ENCODE data around the gene KCTD4.

DNA sequence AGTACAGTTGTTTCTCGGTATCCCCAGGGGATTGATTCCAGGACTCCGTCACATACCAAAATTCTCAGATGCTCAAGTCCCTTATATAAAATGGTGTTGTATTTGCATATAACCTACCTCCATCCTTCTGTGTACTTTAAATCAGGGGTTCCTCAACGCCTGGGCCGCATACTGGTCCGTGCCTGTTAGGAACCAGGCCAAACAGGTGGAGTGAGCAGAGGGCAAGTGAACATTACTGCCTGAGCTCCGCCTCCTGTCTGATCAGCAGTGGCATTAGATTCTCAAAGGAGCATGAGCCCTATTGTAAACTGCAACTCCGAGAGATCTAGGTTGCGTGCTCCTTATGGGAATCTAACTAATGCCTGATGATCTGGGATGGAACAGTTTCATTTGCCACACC lies 42.2 kb upstream of the KCTD4 start:
- TF ChIP-seq, protein P1, sequence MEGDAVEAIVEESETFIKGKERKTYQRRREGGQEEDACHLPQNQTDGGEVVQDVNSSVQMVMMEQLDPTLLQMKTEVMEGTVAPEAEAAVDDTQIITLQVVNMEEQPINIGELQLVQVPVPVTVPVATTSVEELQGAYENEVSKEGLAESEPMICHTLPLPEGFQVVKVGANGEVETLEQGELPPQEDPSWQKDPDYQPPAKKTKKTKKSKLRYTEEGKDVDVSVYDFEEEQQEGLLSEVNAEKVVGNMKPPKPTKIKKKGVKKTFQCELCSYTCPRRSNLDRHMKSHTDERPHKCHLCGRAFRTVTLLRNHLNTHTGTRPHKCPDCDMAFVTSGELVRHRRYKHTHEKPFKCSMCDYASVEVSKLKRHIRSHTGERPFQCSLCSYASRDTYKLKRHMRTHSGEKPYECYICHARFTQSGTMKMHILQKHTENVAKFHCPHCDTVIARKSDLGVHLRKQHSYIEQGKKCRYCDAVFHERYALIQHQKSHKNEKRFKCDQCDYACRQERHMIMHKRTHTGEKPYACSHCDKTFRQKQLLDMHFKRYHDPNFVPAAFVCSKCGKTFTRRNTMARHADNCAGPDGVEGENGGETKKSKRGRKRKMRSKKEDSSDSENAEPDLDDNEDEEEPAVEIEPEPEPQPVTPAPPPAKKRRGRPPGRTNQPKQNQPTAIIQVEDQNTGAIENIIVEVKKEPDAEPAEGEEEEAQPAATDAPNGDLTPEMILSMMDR (IDR thresholded peaks at IDR 0.05; ENCODE audit: insufficient read depth, low read depth, low read length) = no peak
- no peak for TF ChIP-seq EZH2 (IDR thresholded peaks at IDR 0.05; ENCODE audit: insufficient read depth, low read length)
